Prostate gland (tissue), 2 donors: ENCODE results near the gene PFKP. TPM values are rescaled to one million over a fixed set of nuclear protein-coding genes. Genes with fewer than 3 reads are reported as not detected.
"Not testable (repeated sequence)": the region's sequence is repeated elsewhere in the genome, so short reads cannot be mapped to it uniquely, and the experiment has no call there.

Experiments
- DNase-seq: peaks from one replicate; pipeline ENCODE4 v3.0.0-alpha.2; 2019; ENCODE audit warnings: low spot score
- H3K27ac ChIP-seq, 2 donors: fragments of 200-600 bp; sonication (generic); 2 replicates each; pipeline ENCODE4 v1.5.1; 2017 to 2019
- H3K27me3 ChIP-seq: fragments of 200-600 bp; sonication (generic); replicated peaks from 2 replicates; pipeline ENCODE4 v1.5.1; 2019; ENCODE audit not compliant: insufficient read depth
- H3K36me3 ChIP-seq, 2 donors: fragments of 200-600 bp; sonication (generic); 1 replicate in 1 of 2; 2 replicates in 1 of 2; pipeline versions ENCODE4 v1.5.1 to v1.8.1; 2017 to 2019
- H3K4me1 ChIP-seq: fragments of 200-600 bp; sonication (generic); replicated peaks from 2 replicates; pipeline ENCODE4 v1.5.1; 2019
- H3K4me3 ChIP-seq, 2 donors: fragments of 200-600 bp; sonication (generic); 2 replicates each; pipeline ENCODE4 v1.5.1; 2017 to 2019
- H3K9me3 ChIP-seq: fragments of 200-600 bp; sonication (generic); 2 replicates; pipeline ENCODE4 v1.5.1; 2017
- CTCF ChIP-seq, 4 experiments: fragments of 200-600 bp in 2 of 4; fragments of 450-650 bp in 2 of 4; sonication (generic) in 2 of 4; IDR thresholded peaks; 1 replicate in 3 of 4; 2 replicates in 1 of 4; pipeline ENCODE4 v1.5.1; 2016 to 2019; ENCODE audit warnings: antibody characterized with exemption in 4 of 4, mild to moderate bottlenecking in 2 of 4, moderate library complexity in 2 of 4
- POLR2A ChIP-seq: fragments of 450-650 bp; IDR thresholded peaks from one replicate; pipeline ENCODE4 v1.6.1; 2016; ENCODE audit warnings: antibody characterized with exemption, mild to moderate bottlenecking
- POLR2AphosphoS5 ChIP-seq: sonication (generic); formaldehyde crosslinking; IDR thresholded peaks from one replicate; pipeline ENCODE4 v1.6.1; 2017; ENCODE audit warnings: antibody characterized with exemption
- WGBS: methylation state at CpG from one replicate; pipeline ENCODE4 v1.1.5; 2018; 5-methylcytosine and 5-hydroxymethylcytosine counted together
- intact Hi-C: fragments of 100-400 bp; cut with DNase I; formaldehyde crosslinking; loops from one replicate; pipeline ENCODE4 v1.14.2; 2022
- total RNA-seq, 2 donors: library from RNA; depleted of rRNA; stranded (reverse); fragments of >200 nt; gene quantifications; one replicate each; pipeline ENCODE4 v1.1.0, GENCODE V29; 2016

The PFKP gene
- total RNA-seq, 2 donors from 2014 or later, result 35.1 to 86.9 TPM

DNA sequence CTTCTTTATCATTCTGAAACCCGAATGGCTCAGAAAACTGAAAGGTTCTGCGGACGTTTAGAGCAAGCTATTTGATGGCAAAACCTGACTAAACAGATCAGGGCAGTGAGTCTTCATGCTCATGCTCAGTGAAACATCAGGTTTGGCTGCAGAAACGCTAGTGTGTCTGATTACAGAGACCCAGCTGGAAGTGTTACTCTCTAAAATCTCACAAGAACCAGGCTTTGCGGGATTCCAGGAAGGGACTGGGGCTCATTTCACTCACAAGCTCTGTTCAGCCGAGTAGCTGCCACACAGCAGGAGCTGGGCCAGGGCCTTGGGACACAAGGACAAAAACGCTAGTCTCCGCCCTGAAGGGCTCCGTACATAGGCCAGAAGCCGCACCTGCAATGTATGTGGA is 102.3 kb downstream of the PFKP start:
- no peaks in the 10 kb centered on the region for H3K27me3 ChIP-seq
- no peak overlapping the region for H3K4me3 ChIP-seq
- H3K27ac ChIP-seq, result no peak overlapping the region
- no peak for TF ChIP-seq CTCF (IDR thresholded peaks at IDR 0.05)
- no peak for TF ChIP-seq POLR2AphosphoS5
- H3K36me3 ChIP-seq, result peaks cover 0 to 3% of the 10 kb centered on the region in 2 donors
- 90% methylated on average over 10 of the region's 10 CpGs for WGBS
- H3K4me1 ChIP-seq, result no peaks in the 10 kb centered on the region
- intact Hi-C loops, result loop anchor here (5.0 kb wide), 1 partner anchor 102 kb away; the partner anchor contains the start of gene PFKP
- DNase-seq, result no peak
- no peaks in the 10 kb centered on the region for H3K9me3 ChIP-seq

- H3K9me3 ChIP-seq, H3K36me3 ChIP-seq, H3K27ac ChIP-seq, DNase-seq, H3K27me3 ChIP-seq, H3K4me1 ChIP-seq: not testable (repeated sequence)
- peak overlapping the region; percentile 68 to 69 for H3K4me3 ChIP-seq
- intact Hi-C loops, result loop anchor here (5.0 kb wide), 1 partner anchor 104 kb away; the partner anchor contains the start of gene PFKP
- 90% methylated on average over 11 of the region's 11 CpGs for WGBS
These were observed 104.1 kb downstream of the PFKP start for GRCh38 chr10:3171488-3171887.

DNA sequence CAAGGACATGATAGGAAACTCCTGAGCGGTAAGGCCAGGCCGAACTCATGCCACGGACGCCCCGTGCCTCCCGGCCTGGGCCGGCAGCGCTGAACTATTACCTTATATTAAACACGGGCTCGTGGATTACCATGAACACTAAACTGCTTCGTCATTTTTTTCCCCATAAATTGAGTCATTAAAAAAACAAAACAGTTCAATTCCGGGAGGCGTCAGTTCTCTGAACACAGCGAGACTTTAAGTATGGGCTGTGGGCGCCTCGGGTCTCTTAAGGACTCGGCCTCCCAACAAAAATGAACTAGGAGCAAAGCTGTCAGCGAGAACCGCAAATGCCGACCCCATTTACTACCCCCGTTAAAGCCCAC is 104.7 kb downstream of the PFKP start:
- Histone ChIP-seq H3K4me3 (peak overlapping the region; percentile 68 to 69), H3K9me3 (no peaks in the 10 kb centered on the region), H3K4me1 (no peaks in the 10 kb centered on the region), H3K36me3 (peaks cover 0 to 3% of the 10 kb centered on the region in 2 donors), H3K27ac (peak overlapping the region; percentile 75 to 85), H3K27me3 (no peaks in the 10 kb centered on the region)
- no peak for TF ChIP-seq POLR2AphosphoS5
- TF ChIP-seq CTCF (IDR thresholded peaks at IDR 0.05), result no peak
- TF ChIP-seq POLR2A, result no peak
- WGBS, result under 1% methylated on average over 21 of the region's 21 CpGs
- no peak for DNase-seq
- intact Hi-C loops, result loop anchor here (5.0 kb wide), 1 partner anchor 105 kb away; the partner anchor contains the start of gene PFKP

DNA sequence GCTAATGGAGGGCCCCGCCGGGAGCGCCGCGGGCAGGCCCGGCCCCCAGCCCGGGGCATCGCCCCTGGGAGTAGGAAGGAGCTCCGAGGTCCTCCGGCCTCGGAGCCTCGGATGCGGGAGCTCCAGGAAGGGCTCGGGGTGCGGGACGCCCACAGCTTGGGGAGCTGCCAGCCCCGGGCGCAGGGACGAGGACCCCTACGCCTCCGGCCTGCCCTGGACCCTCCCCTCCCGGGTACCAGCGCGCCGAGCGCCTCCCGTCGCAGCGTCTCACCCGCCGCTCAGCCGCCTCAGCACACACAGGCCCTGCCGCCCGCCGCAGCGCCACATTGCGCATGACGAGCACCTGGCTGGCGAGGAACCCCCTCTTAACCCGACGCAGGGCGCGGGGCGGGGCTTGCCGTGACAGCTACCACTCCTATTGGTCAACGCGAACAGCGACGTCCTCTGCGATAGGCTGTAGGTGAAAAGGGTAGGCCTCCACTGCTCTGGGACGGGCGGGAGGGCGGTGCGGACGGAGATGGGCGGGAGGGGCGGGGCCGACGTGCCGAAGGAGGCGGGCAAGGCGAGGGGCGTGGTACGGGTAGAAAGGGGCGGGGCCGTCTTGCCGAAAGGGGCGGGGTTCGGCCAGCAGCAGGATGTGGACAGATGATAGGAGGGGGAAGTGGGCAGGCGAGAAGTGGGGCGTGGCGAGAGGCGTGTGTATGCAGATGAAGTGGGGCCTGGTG is 105.3 kb downstream of the PFKP start, which contains the start of gene PITRM1:
TSS of gene PITRM1 (minus strand) at position 337 of the 725 bp plus-strand sequence. CDS start at position 327, 10 bp downstream.
- peak within 1 kb of the TSS; percentile 75 to 85 for H3K27ac ChIP-seq
- WGBS, result under 1% methylated on average over 73 of the region's 73 CpGs
- no peaks in the 10 kb centered on the region for H3K4me1 ChIP-seq
- no peaks in the 10 kb centered on the region for H3K9me3 ChIP-seq
- H3K4me3 ChIP-seq, result peak within 1 kb of the TSS; percentile 68 to 69
- H3K36me3 ChIP-seq, result peaks cover 0 to 3% of the 10 kb centered on the region in 2 donors
- no peaks in the 10 kb centered on the region for H3K27me3 ChIP-seq
- peak in 2 of 4 experiments; percentile 15 to 32 for TF ChIP-seq CTCF (IDR thresholded peaks at IDR 0.05)
- peak; percentile 99 for TF ChIP-seq POLR2A
- peak; percentile 98 for TF ChIP-seq POLR2AphosphoS5
- intact Hi-C loops, result loop anchor here (5.0 kb wide), 1 partner anchor 105 kb away; the partner anchor contains the start of gene PFKP
- DNase-seq, result peak; percentile 99

- WGBS, result 46% methylated on average over 26 of the region's 26 CpGs
- H3K9me3 ChIP-seq, result no peaks in the 10 kb centered on the region
- intact Hi-C loops, result loop anchor here (5.0 kb wide), 1 partner anchor 106 kb away; the partner anchor contains the start of gene PFKP
- H3K4me1 ChIP-seq, result no peaks in the 10 kb centered on the region
- H3K4me3 ChIP-seq, result peak overlapping the region; percentile 68 to 69
- peak overlapping the region in 1 of 2 donors; percentile 45 for H3K27ac ChIP-seq
- TF ChIP-seq POLR2AphosphoS5 (no peak), POLR2A (no peak), CTCF (IDR thresholded peaks at IDR 0.05) (no peak)
- H3K36me3 ChIP-seq, result peaks cover 0 to 3% of the 10 kb centered on the region in 2 donors
- no peaks in the 10 kb centered on the region for H3K27me3 ChIP-seq
- DNase-seq, result no peak
These were observed 106.0 kb downstream of the PFKP start for GRCh38 chr10:3173171-3173878.
